Vagina (tissue), 2 donors: ENCODE data around the gene SYTL5.

Experiments
- POLR2A ChIP-seq, 2 donors: fragments of 450-650 bp; IDR thresholded peaks; one replicate each; pipeline ENCODE4 v1.6.1; 2017; ENCODE audit warnings: antibody characterized with exemption in 2 of 2, mild to moderate bottlenecking in 2 of 2, moderate library complexity in 2 of 2
- POLR2AphosphoS5 ChIP-seq, 2 donors: sonication (generic); formaldehyde crosslinking; IDR thresholded peaks; one replicate each; pipeline ENCODE4 v1.9.0; 2017; ENCODE audit warnings: antibody characterized with exemption in 2 of 2, mild to moderate bottlenecking in 2 of 2, low read depth in 1 of 2; ENCODE audit not compliant: insufficient read depth in 1 of 2
- TF ChIP-seq, protein P1 (sequence below), 3 experiments: fragments of 450-650 bp in 2 of 3; fragments of 200-600 bp in 1 of 3; sonication (generic) in 1 of 3; IDR thresholded peaks; one replicate each; pipeline ENCODE4 v1.5.1; 2017 to 2019; ENCODE audit warnings: antibody characterized with exemption in 3 of 3, mild to moderate bottlenecking in 2 of 3, moderate library complexity in 2 of 3

- TF ChIP-seq POLR2A (IDR thresholded peaks at IDR 0.05) (no peak), POLR2AphosphoS5 (IDR thresholded peaks at IDR 0.05; ENCODE audit: insufficient read depth in 1 of 2, low read depth in 1 of 2) (no peak)
- TF ChIP-seq, protein P1, sequence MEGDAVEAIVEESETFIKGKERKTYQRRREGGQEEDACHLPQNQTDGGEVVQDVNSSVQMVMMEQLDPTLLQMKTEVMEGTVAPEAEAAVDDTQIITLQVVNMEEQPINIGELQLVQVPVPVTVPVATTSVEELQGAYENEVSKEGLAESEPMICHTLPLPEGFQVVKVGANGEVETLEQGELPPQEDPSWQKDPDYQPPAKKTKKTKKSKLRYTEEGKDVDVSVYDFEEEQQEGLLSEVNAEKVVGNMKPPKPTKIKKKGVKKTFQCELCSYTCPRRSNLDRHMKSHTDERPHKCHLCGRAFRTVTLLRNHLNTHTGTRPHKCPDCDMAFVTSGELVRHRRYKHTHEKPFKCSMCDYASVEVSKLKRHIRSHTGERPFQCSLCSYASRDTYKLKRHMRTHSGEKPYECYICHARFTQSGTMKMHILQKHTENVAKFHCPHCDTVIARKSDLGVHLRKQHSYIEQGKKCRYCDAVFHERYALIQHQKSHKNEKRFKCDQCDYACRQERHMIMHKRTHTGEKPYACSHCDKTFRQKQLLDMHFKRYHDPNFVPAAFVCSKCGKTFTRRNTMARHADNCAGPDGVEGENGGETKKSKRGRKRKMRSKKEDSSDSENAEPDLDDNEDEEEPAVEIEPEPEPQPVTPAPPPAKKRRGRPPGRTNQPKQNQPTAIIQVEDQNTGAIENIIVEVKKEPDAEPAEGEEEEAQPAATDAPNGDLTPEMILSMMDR (IDR thresholded peaks at IDR 0.05), result no peak
Measured at GRCh38 chrX:38172596-38172995, 166.2 kb downstream of the SYTL5 start.
